ENCODE results near the gene COPB1. TPM values are rescaled to one million over a fixed set of nuclear protein-coding genes. Genes with fewer than 3 reads are reported as not detected.

The COPB1 gene
- total and polyA plus RNA-seq, 2 of the 8 experiments (the other 6 are each of a cell fraction or from before 2014, with no cell fraction given), result 28.7 to 72.1 TPM

DNA sequence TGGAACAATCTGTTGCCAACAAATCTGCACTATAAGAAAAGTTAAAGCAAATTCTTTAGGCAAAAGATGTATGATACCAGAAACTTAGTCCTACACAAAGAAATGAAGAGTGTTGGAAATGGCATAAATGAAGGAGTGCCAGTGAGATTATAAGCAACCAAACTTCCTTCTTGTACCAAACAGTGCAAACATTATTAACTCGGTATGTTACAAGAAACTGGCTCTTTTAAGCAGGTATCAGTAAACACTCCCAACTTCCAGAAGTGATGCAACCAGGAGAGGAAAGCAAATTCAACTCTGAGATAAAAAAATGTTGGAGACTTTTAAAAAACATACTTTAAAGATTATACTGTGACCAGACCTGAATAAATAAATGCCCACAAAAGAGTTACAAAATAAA, 28.5 kb downstream of the COPB1 start:
- TF ChIP-seq SRF (IDR thresholded peaks at IDR 0.05; ENCODE audit: low read depth, low read length), result no peak
- TF ChIP-seq, protein P1, sequence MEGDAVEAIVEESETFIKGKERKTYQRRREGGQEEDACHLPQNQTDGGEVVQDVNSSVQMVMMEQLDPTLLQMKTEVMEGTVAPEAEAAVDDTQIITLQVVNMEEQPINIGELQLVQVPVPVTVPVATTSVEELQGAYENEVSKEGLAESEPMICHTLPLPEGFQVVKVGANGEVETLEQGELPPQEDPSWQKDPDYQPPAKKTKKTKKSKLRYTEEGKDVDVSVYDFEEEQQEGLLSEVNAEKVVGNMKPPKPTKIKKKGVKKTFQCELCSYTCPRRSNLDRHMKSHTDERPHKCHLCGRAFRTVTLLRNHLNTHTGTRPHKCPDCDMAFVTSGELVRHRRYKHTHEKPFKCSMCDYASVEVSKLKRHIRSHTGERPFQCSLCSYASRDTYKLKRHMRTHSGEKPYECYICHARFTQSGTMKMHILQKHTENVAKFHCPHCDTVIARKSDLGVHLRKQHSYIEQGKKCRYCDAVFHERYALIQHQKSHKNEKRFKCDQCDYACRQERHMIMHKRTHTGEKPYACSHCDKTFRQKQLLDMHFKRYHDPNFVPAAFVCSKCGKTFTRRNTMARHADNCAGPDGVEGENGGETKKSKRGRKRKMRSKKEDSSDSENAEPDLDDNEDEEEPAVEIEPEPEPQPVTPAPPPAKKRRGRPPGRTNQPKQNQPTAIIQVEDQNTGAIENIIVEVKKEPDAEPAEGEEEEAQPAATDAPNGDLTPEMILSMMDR (IDR thresholded peaks at IDR 0.05; ENCODE audit: control extremely low read depth in 1 of 3, insufficient read depth in 1 of 3, low read depth in 1 of 3, low read length in 3 of 3), result no peak
- no peak for TF ChIP-seq POLR2A (IDR thresholded peaks at IDR 0.05; ENCODE audit: control extremely low read depth in 1 of 2, low read depth in 2 of 2, low read length in 2 of 2)
- no peak for TF ChIP-seq RBBP5 (IDR thresholded peaks at IDR 0.05; ENCODE audit: borderline replicate concordance, low read depth, low read length)
- no peak for TF ChIP-seq RNF2 (IDR thresholded peaks at IDR 0.05; ENCODE audit: borderline replicate concordance, low read depth, low read length, missing control alignments, poor library complexity, severe bottlenecking)
- TF ChIP-seq TBP (IDR thresholded peaks at IDR 0.05; ENCODE audit: low read depth, low read length), result no peak
- no peak for TF ChIP-seq KDM4A (IDR thresholded peaks at IDR 0.05; ENCODE audit: low read depth, low read length, severe bottlenecking)
- TF ChIP-seq, protein P2, sequence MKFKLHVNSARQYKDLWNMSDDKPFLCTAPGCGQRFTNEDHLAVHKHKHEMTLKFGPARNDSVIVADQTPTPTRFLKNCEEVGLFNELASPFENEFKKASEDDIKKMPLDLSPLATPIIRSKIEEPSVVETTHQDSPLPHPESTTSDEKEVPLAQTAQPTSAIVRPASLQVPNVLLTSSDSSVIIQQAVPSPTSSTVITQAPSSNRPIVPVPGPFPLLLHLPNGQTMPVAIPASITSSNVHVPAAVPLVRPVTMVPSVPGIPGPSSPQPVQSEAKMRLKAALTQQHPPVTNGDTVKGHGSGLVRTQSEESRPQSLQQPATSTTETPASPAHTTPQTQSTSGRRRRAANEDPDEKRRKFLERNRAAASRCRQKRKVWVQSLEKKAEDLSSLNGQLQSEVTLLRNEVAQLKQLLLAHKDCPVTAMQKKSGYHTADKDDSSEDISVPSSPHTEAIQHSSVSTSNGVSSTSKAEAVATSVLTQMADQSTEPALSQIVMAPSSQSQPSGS (IDR thresholded peaks at IDR 0.05; ENCODE audit: low read length), result no peak
- no peak for TF ChIP-seq BCL11A (IDR thresholded peaks at IDR 0.05; ENCODE audit: low read depth in 2 of 2, low read length in 2 of 2)
- TF ChIP-seq BRCA1 (IDR thresholded peaks at IDR 0.05; ENCODE audit: low read depth, low read length), result no peak
- Histone ChIP-seq H3K23ac (ENCODE audit: insufficient read length) (no peak overlapping the region), H2BK12ac (ENCODE audit: low read depth, low read length) (no peak overlapping the region), H4K8ac (ENCODE audit: extremely low read depth, insufficient read depth, low read length) (no peak overlapping the region), H3K23me2 (ENCODE audit: low read depth, low read length) (no peaks in the 10 kb centered on the region; the same call in 1 of the 2 replicates), H3K4ac (replicated peaks; ENCODE audit: insufficient read length, low read depth, low read length) (no peak overlapping the region), H3K14ac (ENCODE audit: insufficient read length) (no peak overlapping the region), H3K56ac (replicated peaks; ENCODE audit: insufficient read length, low read depth, low read length) (no peak overlapping the region), H2BK15ac (ENCODE audit: low read length) (no peak overlapping the region), H2AFZ (ENCODE audit: low read length) (no peak overlapping the region), H2BK5ac (ENCODE audit: low read depth, low read length) (no peak overlapping the region), H2AK5ac (ENCODE audit: low read depth, low read length) (no peak overlapping the region), H3K36me3 (ENCODE audit: control insufficient read depth in 2 of 4, insufficient read depth in 4 of 4, low read length in 3 of 4) (peaks cover 5 to 73% (median 48%) of the 10 kb centered on the region in 4 experiments), H3K9ac (replicated peaks in 1 of 4; ENCODE audit: extremely low read depth in 1 of 4, low read depth in 3 of 4, low read length in 3 of 4) (no peak overlapping the region), H3K9me3 (ENCODE audit: insufficient read depth in 2 of 2, low read depth in 1 of 2, low read length in 1 of 2) (no peaks in the 10 kb centered on the region), H3K79me2 (ENCODE audit: control insufficient read depth in 1 of 2, insufficient read depth in 2 of 2, low read length in 2 of 2) (no peaks in the 10 kb centered on the region), H3K79me1 (ENCODE audit: low read depth, low read length) (no peaks in the 10 kb centered on the region), H4K5ac (ENCODE audit: insufficient read length, low read depth, low read length) (no peak overlapping the region), H4K20me1 (replicated peaks in 1 of 2; ENCODE audit: control insufficient read depth in 1 of 2, insufficient read depth in 2 of 2, low read length in 2 of 2) (peaks cover 0 to 2% of the 10 kb centered on the region in 2 experiments), H3K27ac (ENCODE audit: low read depth, low read length) (no peak overlapping the region), H3K4me3 (ENCODE audit: extremely low read depth in 1 of 4, insufficient read depth in 2 of 4, low read depth in 3 of 4, low read length in 4 of 4) (no peak overlapping the region), H3K27me3 (replicated peaks in 1 of 4; ENCODE audit: control insufficient read depth in 3 of 4, extremely low read depth in 1 of 4, insufficient read depth in 3 of 4, low read length in 3 of 4) (no peaks in the 10 kb centered on the region), H4K91ac (replicated peaks; ENCODE audit: insufficient read length, low read length) (no peak overlapping the region), H3K4me2 (ENCODE audit: insufficient read depth in 1 of 2, low read depth in 2 of 2, low read length in 2 of 2) (no peak overlapping the region), H3K18ac (ENCODE audit: extremely low read depth, low read length) (no peak overlapping the region), H3K4me1 (replicated peaks in 1 of 4; ENCODE audit: control insufficient read depth in 3 of 4, insufficient read depth in 4 of 4, low read length in 3 of 4) (no peaks in the 10 kb centered on the region), H2BK20ac (ENCODE audit: low read length) (no peak overlapping the region), H2BK120ac (replicated peaks; ENCODE audit: low read depth, low read length) (no peak overlapping the region)
- FAIRE-seq, result peak; percentile 28
- POLR2A ChIA-PET (ENCODE audit: partially characterized antibody), result no interaction called here
- no peak for DNase-seq (ENCODE audit: low read depth in 1 of 2, low spot score in 2 of 2)
- CTCF ChIA-PET (ENCODE audit: partially characterized antibody), result interaction anchor here (0.6 to 2.6 kb wide), 4 partner anchors 9 to 322 kb away, joined by 3 to 16 read pairs (median 4); no protein-coding TSS in a partner anchor
- WGBS, 2 experiments (ENCODE audit: extremely low coverage in 1 of 2, insufficient coverage in 1 of 2, insufficient read length in 1 of 2, insufficient replicate concordance in 2 of 2, low coverage in 1 of 2, low lambda C conversion rate in 2 of 2, missing lambda C conversion rate in 1 of 2), result 94% methylated on average over 1 of the region's 1 CpG; no CpG with 5 or more reads in 1 of the 2 experiments

Data from H1 (cell line).